SHP77 treated with DMSO at 0.1 percent for 48 hours (cell line): ENCODE results near the gene FER.
"Not testable (repeated sequence)": the region's sequence is repeated elsewhere in the genome, so short reads cannot be mapped to it uniquely, and the experiment has no call there.

ENCODE experiments used
- DNase-seq: peaks from one replicate; lab custom pipeline; 2025; lab: John Stamatoyannopoulos, UW

Gene FER

DNA sequence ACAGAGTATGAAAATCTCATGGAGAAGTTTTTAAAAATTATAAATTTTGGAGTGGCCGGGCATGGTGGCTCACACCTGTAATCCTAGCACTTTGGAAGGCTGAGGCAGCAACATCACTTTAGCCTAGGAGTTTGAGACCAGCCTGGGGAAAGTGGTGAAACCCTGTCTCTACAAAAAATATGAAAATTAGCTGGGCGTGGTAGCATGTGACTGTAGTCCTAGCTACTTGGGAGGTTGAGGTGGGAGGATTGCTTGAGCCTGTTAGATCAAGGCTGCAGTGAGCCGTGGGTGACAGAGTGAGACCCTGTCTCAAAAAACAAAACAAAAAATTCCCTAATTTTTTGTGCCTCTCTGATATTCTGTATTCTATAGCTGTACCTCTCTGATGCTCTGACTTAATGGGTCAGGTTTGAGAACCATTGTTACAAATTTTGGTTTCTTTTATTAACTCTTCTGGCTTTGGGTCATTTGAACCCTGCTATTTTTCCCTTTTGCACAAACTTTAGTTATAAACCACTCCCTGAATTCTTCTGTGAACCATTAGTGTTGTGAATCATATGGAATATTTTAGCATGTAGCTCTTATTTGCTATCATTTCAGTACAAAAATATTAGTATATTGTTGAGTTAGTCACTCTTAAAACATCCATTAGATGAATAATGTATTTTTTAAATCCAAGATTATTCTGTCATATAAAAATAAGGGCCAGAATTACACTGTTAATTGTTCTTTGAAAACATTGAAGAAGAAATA, 51.0 kb downstream of the FER start:
- no peak for DNase-seq

DNA sequence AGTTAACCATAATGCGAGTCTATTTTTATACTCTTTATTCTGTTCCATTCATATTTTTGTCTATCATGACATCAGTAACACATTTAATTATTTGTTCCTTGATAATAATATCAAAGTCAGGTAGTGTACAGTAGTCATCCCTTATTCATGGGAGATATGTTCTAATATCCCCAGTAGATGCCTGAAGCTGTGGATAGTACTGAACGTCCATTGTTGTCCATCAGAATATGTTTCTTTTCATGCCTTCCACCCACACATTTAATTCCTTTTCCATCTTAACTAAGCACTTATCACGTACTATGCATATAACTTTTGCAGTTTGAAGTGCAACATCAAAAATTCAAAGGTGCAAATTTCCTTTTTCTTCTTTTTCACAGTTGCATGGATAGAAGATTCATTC, 53.6 kb downstream of the FER start:
- no peak for DNase-seq

DNA sequence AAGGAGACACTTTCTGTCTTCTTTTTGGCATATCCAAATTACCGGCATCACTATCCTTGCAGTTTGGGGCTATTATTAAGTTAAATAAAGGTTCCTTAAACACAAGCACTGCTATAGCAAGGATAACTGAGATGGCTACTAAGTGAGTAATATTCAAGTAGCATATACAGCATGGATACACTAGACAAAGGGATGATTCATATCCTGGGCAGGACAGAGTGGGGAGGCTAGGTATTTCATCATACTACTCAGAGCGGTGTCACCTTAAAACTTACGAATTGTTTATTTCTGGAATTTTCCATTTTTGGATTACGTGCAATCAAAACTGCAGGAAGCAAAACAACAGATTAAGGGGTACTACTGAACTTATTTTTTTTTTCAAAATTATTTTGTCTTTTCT, 54.1 kb downstream of the FER start:
- DNase-seq = no peak

DNA sequence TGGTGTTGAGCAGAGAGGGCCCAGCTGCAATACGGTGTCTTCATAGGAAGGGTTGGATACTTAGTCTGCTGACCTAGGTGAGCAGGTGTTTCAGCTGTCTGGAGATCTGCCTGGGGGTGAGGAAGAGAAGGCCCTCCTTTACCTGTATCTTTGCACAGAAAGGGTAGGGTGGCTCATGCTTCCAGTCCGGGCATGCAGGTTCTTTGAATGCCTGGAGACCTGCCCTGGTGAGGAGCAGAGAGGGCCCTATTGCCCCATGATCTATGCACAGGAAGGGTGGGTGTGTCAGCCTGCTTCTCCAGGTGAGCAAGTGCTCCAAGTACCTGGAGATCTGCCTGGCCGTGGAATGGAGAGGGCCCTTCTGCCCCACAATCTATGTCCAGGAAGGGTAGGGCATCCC, 63.0 kb downstream of the FER start:
- no peak for DNase-seq

DNA sequence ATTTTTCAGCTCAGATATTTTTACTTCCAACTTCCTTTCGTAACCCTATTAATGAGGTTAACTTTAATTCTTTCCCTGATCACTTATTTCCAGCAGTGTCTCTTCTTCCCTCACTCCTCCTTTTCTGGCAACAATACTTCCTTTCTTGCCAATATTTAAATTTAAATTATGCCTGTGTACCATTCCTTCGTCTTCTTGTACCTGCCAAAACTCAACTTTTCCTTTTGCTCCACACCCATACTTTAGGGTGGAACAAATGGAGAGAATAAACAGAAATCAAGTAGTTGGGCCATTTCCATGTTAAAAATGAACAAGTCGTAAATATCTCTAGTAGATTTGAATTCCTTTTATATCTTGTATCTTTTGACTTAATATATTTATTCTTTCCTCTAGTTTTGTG, 66.0 kb downstream of the FER start:
- no peak for DNase-seq

DNA sequence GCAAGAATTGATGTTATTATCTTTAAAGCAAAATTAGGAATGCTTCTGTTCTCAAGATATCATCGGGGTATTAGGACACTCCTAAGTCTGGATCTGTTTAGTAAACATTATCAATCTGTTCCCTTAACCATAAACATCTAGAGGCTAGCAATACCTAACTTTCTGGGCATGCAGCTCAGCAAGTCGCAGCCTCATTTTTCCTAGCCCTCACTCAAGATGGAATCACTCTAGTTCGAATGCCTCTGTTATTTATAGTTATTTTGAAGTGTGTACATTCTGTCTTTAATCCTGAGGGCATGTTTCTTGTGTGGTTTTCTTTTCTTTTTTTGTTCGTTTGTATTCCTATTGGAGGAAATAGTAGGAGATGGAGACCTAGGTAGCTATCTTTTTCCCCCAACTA, 66.9 kb downstream of the FER start:
- DNase-seq = no peak

DNA sequence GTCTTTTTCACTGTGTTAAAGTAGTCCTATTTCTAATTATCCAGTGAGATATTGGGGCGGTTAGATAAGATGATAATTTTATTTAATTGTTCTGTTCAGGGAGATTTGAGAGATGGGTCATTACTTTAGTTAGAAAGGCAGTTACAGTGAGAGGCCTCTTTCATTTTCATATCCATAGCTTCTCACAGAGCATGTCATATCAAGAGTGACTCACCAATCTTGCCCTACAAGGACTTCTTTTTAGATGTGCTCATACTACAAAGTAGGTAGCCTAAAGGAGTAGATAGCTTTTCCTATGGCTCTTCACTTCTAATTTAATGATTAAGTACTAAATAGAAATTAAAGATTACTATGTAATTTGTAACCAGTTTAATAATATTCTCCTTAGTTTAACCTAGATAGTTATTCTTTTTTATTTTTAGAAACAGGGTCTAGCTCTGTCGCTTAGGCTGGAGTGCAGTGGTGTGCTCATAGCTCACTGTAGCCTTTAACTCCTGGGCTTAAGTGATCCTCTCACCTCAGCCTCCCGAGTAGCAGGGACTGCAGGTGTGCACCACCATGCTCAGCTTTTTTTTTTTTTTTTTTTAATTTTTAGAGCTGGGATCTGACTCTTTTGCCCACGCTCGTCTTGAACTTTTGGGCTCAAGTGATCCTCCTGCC, 71.0 kb downstream of the FER start:
- no peak for DNase-seq

DNA sequence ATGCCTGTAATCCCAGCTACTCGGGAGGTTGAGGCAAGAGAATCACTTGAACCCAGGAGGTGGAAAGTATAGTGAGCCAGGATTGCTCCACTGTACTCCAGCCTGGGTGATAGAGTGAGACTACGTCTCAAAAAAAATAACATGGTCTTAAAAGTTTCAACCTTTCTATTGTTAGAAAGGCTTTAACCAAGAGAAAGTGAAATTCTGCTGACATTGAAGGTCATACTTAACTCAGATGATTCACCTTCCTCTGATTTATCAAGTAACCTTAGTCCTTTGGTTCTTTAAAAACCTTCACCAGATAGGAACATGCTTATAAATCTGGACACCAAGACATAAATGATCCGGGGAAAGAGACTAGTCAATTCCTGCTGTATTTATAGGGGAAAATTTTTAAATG, 73.3 kb downstream of the FER start:
- no peak for DNase-seq

DNA sequence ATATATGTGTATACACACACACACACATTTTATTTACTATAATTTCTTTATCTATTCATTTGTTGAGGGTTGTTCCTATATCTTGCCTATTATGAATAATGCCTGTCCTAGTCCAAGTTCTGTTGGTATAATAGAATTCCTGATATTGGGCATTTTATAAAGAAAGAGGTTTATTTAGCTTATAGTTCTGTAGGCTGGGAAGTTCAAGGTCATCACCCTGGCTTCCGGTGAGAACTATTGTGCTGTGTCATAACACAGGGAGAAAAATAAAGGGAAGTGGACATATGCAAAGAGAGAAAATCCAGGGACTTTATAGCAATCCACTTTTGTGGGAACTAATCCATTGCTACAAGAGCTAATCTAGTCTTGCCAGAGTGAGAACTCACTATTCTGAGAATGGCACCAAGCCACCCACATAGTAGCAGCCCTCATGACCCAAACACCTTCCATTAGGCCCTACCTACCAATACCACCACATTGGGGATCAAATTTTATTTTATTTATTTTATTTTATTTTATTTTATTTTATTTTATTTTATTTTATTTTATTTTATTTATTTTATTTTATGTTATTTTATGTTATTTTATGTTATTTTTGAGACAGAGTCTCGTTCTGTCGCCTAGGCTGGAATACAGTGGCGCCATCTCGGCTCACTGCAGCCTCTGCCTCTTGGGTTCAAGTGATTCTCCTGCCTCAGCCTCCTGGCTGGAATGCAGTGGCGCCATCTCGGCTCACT, 74.7 kb downstream of the FER start:
- DNase-seq = no peak

DNA sequence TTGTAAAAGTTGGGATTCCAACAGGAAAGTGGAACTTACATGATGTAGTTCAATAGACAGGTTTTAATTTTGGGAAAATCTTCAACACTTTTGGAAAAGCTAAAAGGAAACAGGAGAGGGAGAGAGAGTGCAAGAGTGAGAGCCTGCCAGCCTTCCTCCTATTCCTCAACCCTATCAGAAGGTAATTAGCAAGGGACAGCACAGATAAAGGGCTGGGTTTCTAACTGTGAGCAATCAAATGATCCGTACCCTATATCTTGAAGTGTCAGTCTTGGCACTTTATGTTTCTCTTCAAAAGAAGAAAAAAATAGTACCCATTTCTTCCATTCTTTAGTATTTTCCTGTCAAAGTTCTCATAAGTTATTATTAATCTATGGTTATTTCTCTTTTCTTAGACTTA, 79.4 kb downstream of the FER start:
- DNase-seq = no peak

DNA sequence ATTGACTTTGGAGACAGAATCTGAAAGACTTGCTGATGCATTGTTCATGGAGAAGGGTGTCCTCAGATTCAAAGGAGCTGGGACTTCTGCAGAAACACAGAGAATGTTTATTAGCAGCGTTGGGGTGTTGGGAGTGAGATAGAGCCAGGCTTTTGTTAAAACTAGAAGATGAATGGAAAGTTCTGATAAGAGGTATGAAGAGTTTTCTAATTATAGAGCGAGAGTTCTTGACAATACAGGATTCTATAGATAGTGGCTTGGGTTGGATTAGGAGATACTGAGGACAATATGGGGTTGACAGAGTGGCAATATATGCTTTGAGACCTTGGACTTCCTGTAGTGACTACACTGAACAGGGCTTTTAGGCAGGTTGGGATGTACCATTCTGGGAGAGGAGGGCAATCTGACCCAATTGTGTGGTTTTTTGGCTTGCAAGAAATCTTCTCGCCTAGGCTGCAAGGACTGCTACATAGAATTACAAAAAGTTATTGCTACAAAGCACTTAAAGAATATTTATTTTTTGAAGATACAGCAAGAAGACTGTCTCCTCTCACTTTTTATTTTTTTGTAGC, 83.1 kb downstream of the FER start:
- no peak for DNase-seq

DNA sequence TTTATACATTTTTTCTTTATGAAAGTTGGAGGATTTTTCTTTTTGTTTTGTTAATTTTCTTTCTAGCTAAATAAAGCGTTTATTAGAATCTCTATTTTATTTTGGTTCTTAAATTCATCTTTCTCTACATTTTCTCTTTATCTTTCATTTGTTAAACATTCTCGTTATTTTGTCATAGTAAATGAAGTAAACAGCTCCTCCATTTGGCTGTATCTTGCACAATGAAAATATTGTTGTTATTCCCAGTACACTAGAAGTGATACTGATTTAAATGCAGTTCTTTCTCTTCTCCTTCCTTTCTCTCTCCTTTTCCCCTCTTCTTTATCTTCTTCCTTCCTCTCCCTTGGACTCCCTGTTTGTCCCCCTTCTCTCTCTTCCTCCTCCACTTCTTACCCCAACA, 88.8 kb downstream of the FER start:
- no peak for DNase-seq

DNA sequence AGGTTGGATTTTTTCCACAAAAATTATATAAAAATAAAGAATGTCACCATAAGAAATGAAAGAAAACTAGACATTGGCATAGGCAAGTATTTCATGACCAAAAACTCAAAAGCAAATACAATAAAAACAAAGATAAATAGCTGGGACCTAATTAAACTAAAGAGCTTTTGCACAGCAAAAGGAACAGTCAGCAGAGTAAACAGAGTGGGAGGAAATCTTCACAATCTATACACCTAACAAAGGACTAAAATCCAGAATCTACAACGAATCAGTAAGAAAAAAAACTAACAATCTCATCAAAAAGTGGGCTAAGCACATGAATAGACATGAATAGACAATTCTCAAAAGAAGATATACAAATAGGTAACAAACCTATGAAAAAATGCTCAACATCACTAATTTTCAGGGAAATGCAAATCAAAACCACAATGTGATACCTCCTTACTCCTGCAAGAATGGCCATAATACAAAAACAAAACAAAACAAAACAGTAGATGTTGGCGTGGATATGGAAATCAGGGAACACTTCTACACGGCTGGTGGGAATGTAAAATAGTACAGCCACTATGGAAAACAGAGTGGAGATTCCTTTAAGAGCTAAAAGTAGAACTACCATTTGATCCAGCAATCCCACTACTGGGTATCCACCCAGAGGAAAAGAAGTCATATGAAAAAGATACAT, 94.7 kb downstream of the FER start:
- not testable (repeated sequence) for DNase-seq

DNA sequence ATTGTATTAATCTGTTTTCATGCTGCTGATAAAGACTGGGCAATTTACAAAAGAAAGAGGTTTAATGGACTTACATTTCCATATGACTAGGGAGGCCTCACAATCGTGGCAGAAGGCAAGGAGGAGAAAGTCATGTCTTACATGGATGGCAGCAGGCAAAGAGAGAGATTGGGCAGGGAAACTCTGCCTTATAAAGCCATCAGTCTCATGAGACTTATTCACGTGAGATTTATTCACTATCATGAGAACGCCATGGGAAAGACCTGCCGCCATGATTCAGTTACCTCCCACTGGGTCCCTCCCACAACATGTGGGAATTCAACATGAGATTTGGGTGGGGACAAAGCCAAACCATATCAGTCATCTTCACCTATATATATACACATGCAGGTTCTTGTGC, 103.4 kb downstream of the FER start:
- not testable (repeated sequence) for DNase-seq

DNA sequence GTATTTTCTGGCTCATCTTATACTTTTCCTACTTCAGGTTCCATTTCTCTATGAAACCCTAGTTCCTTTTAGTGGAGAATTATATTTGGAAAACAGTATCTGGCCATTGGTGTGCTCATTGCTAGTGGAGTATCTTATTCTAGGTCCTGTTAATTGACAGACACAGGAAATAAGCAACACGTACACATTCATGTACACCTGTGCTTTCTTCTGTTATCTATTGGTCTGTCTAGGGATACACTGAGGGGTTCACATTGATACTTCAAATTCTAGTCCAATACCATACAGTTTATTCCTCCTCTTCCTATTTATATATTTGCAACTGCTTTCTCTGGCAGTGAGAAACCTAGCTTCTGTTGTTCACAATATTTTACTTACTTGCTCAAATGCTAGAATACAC, 110.2 kb downstream of the FER start:
- DNase-seq = no peak

DNA sequence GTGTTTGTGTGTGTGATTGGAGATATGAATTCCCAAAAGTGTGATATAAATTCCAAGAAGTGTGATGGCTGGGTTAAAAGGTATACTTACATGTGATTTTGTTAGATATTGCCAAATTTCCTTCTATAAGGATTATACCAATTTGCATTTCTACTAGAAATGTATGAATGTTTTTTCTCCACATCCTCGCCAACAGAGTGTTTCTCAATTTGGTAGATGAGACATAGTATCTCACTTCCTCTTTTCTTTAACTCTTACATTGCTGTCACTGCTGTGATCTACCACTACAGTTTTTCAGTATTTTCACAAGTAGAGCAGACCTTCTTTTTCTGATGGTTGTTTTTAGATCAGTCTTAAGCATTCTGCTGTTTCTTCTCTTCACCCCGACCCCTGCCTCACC, 111.3 kb downstream of the FER start:
- DNase-seq = no peak

DNA sequence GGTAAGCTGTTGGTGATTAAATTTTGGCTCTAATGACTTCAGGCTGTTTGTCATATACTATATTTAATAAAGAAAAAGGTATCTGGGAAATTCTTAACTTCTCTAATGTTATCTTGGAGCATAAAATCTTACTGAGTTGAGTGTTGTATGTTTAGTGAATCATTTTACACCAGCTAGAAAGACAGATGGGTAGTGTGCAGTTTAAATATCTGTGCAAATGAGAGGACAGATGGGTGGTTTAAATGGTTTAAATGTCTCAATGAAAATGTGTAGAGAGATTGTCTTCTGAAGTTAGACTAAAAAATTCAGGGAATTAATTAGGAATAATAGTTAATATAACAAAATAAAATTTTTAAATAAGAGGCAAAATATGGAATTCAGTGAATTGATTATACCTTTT, 114.5 kb downstream of the FER start:
- DNase-seq = no peak

DNA sequence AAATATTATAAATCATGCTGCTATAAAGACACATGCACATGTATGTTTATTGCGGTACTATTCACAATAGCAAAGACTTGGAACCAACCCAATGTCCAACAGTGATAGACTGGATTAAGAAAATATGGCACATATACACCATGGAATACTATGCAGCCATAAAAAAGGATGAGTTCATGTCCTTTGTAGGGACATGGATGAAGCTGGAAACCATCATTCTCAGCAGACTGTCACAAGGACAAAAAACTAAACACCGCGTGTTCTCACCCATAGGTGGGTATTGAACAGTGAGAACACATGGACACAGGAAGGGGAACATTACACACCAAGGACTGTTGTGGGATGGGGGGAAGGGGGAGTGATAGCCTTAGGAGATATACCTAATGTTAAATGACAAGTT, 118.4 kb downstream of the FER start:
- DNase-seq = not testable (repeated sequence)

DNA sequence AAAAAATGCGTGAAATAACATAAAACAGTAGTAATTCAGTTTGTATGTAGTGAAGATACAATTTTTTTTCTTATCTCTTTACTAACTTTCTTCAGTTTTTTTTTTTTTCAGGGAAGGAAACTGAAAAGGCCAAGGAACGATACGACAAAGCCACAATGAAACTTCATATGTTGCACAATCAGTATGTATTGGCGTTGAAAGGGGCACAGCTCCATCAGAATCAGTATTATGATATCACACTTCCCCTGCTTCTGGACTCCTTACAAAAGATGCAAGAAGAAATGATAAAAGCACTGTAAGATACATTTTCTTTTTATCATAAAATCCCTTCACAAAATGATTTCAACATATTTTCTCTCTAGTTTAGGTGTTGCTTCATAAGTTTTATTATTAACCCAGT, 120.0 kb downstream of the FER start:
- DNase-seq = no peak

DNA sequence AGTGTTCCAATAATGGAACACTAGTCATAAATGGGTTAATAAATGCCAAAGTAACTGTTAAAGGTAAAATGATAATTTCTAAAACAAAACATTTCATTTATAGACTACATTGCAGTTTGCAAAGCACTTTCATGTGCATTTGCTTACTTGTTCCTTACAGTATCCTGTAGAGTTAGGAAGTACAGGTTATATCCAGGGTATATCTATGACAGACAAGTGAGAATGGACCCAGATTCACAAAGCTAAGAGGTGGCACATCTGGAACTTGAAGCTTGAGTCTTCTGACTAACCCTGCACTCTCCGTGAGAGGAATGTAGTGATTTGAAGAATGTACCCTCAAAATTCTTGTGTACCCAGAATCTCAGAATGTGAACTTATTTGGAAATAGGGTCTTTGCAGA, 121.4 kb downstream of the FER start:
- no peak for DNase-seq

DNA sequence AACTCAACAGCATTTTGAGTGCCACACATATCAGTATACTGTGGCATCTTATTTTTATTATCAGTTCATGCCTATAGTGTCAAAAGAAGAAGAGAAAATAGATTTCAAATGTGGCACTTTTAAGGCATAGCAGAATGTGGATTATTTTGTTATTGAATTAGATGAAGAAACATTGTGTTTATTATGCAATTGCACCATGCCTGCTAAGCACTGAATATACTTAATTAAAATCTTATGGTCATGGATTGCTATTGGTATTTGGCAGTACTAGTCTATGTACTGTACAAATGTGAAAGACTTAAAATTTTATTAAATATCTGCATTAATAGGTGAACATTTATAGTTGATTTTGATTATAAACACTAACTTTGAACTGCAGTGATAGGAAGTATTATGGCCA, 128.8 kb downstream of the FER start:
- DNase-seq = no peak

DNA sequence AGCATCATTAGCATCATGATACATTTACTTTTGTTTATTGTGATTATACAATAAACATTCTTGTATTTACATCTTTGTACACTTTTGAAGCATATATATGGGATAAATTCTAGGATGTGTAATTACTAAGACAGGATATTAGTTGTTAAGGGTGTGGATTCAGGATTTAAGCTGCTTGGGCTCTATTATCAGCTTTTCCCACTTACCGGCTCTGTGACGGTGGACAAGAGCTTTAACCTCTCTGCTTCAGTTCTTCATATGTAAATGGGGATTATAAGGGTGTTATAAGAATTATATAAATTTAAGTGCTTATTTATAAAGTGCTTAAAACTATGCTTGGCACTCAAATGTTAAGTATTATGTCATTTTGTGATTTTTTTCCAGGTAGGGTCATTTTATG, 131.1 kb downstream of the FER start:
- DNase-seq = no peak
